Endothelial cell of umbilical vein (primary cell): Measurements from ENCODE around the gene USH2A. TPM values are rescaled to one million over a fixed set of nuclear protein-coding genes. Genes with fewer than 3 reads are reported as not detected.

Experiments
- BruUV-seq: library from RNA; stranded (reverse); fragments of 400-500 nt; replicated peaks from 2 replicates; lab custom pipeline; 2021; lab: Mats Ljungman, UMichigan
- CTCF ChIA-PET: fragments of 300-600, 350-600 bp; sonication (Branson Sonifier 250); formaldehyde crosslinking; loops from one replicate; lab custom pipeline; 2021; ENCODE audit warnings: antibody characterized with exemption, inconsistent platforms; lab: Charles Lee
- POLR2A ChIA-PET: fragments of 300-600, 350-600 bp; sonication (Branson Sonifier 250); formaldehyde crosslinking; loops from one replicate; lab custom pipeline; 2021; ENCODE audit warnings: antibody characterized with exemption, inconsistent platforms; lab: Charles Lee
- DNase-seq: peaks from one replicate; pipeline ENCODE4 v3.0.0-alpha.2; 2011; ENCODE audit warnings: low read depth, low spot score
- FAIRE-seq: peaks from 2 replicates; lab custom pipeline; 2011; peaks lifted over from hg19 to GRCh38; lab: Jason Lieb, UNC
- H2AFZ ChIP-seq: 2 replicates; pipeline ENCODE4 v1.6.0; 2012; ENCODE audit warnings: low read depth, low read length, control low read depth, inconsistent platforms
- H3K27ac ChIP-seq: 2 replicates; pipeline ENCODE4 v1.5.1; 2011; ENCODE audit warnings: low read depth, mild to moderate bottlenecking, control low read depth, low read length, moderate library complexity; ENCODE audit not compliant: insufficient read depth
- H3K27me3 ChIP-seq, 2 experiments: 2 replicates each; pipeline versions ENCODE4 v1.6.0 to v1.6.1; 2011; ENCODE audit warnings: low read length in 2 of 2, mixed read lengths in 1 of 2; ENCODE audit not compliant: control insufficient read depth in 2 of 2, insufficient read depth in 2 of 2
- H3K36me3 ChIP-seq, 2 experiments: 2 replicates in 1 of 2; 3 replicates in 1 of 2; pipeline ENCODE4 v1.5.1; 2011; ENCODE audit warnings: low read length in 2 of 2, mild to moderate bottlenecking in 1 of 2, moderate library complexity in 1 of 2; ENCODE audit not compliant: control insufficient read depth in 2 of 2, insufficient read depth in 2 of 2; ENCODE audit errors: extremely low read depth in 1 of 2
- H3K4me1 ChIP-seq: 3 replicates; pipeline ENCODE4 v1.5.1; 2011; ENCODE audit warnings: mild to moderate bottlenecking, low read length; ENCODE audit not compliant: control insufficient read depth, insufficient read depth; ENCODE audit errors: extremely low read depth
- H3K4me2 ChIP-seq: 2 replicates; pipeline ENCODE4 v1.6.1; 2011; ENCODE audit warnings: low read length, control low read depth, mixed read lengths; ENCODE audit not compliant: insufficient read depth
- H3K4me3 ChIP-seq, 3 experiments: fragments of 200-600 bp in 1 of 3; sonication (generic), shearing (Covaris generic) in 1 of 3; replicated peaks in 1 of 3; 2 replicates each; pipeline ENCODE4 v1.5.1; 2011 to 2016; ENCODE audit warnings: control low read depth in 3 of 3, low read length in 3 of 3, mild to moderate bottlenecking in 2 of 3, inconsistent platforms in 1 of 3, low read depth in 1 of 3, moderate library complexity in 1 of 3; ENCODE audit not compliant: insufficient read depth in 1 of 3
- H3K79me2 ChIP-seq: 2 replicates; pipeline ENCODE4 v1.6.0; 2012; ENCODE audit warnings: low read length, inconsistent platforms; ENCODE audit not compliant: control insufficient read depth, insufficient read depth
- H3K9ac ChIP-seq: replicated peaks from 2 replicates; pipeline ENCODE3; 2011; ENCODE audit warnings: low read length, control low read depth; ENCODE audit not compliant: insufficient read depth; ENCODE audit errors: extremely low read depth
- H3K9me1 ChIP-seq: replicated peaks from 3 replicates; pipeline ENCODE4 v1.6.0; 2011; ENCODE audit warnings: mild to moderate bottlenecking, low read length; ENCODE audit not compliant: control insufficient read depth, insufficient read depth; ENCODE audit errors: extremely low read depth
- H3K9me3 ChIP-seq: replicated peaks from 2 replicates; pipeline ENCODE4 v1.5.1; 2012; ENCODE audit warnings: low read length, inconsistent platforms; ENCODE audit not compliant: control insufficient read depth, insufficient read depth
- H4K20me1 ChIP-seq: replicated peaks from 2 replicates; pipeline ENCODE3; 2011; ENCODE audit warnings: mild to moderate bottlenecking, low read length; ENCODE audit not compliant: control insufficient read depth, insufficient read depth; ENCODE audit errors: extremely low read depth
- EZH2 ChIP-seq: IDR thresholded peaks from 2 replicates; pipeline ENCODE4 v1.6.1; 2012; ENCODE audit warnings: borderline replicate concordance, low read depth, mild to moderate bottlenecking, moderate library complexity, low read length, inconsistent platforms; ENCODE audit not compliant: severe bottlenecking
- FOS ChIP-seq: IDR thresholded peaks from 2 replicates; pipeline ENCODE4 v1.6.1; 2011; ENCODE audit warnings: mild to moderate bottlenecking, low read length, moderate library complexity, borderline replicate concordance; ENCODE audit not compliant: insufficient read depth
- GATA2 ChIP-seq: IDR thresholded peaks from 2 replicates; pipeline ENCODE4 v1.7.0; 2011; ENCODE audit warnings: low read depth, mild to moderate bottlenecking, moderate library complexity, mixed read lengths, low read length; ENCODE audit not compliant: insufficient read length, insufficient read depth
- JUN ChIP-seq: IDR thresholded peaks from 2 replicates; pipeline ENCODE4 v1.6.1; 2011; ENCODE audit warnings: borderline replicate concordance, low read depth; ENCODE audit not compliant: insufficient read length, insufficient read depth
- MYC ChIP-seq: IDR thresholded peaks from one replicate; pipeline ENCODE4 v1.6.1; 2011; ENCODE audit warnings: mild to moderate bottlenecking, low read depth, low read length
- POLR2A ChIP-seq: IDR thresholded peaks from 2 replicates; pipeline ENCODE4 v1.6.1; 2012; ENCODE audit warnings: low read depth, mild to moderate bottlenecking, control low read depth, low read length
- POLR2AphosphoS5 ChIP-seq: IDR thresholded peaks from 2 replicates; pipeline ENCODE4 v1.6.1; 2012; ENCODE audit warnings: low read depth, mild to moderate bottlenecking, control low read depth, low read length, moderate library complexity; ENCODE audit not compliant: insufficient read depth
- dilution Hi-C: fragments of 300-500 bp; cut with MboI; formaldehyde crosslinking; loops from one replicate; pipeline ENCODE4 v1.15.0; 2019; ENCODE audit warnings: low sequenced_read_pairs; ENCODE audit not compliant: extremely low pct_ligation_motif_present
- intact Hi-C: fragments of 100-400 bp; cut with micrococcal nuclease; formaldehyde crosslinking; loops from one replicate; pipeline ENCODE4 v1.10.0; 2022
- polyA plus RNA-seq, 4 experiments: library from polyadenylated mRNA; depleted of rRNA in 3 of 4; stranded (reverse) in 3 of 4; unstranded in 1 of 4; fragments of >200 nt; gene quantifications; 2 replicates each; pipeline versions ENCODE4 v1.2.1 to v1.2.3, GENCODE V29; 2011 to 2012; ENCODE audit warnings: missing spikeins in 1 of 4
- total RNA-seq: library from RNA; stranded (reverse); gene quantifications from 2 replicates; pipeline ENCODE4 v1.2.3, GENCODE V29; 2021
- TF ChIP-seq, protein P1 (sequence below), 2 donors: IDR thresholded peaks; 1 replicate in 1 of 2; 2 replicates in 1 of 2; pipeline ENCODE4 v1.5.1; 2011; ENCODE audit warnings: low read length in 2 of 2, mild to moderate bottlenecking in 2 of 2, moderate library complexity in 2 of 2, control low read depth in 1 of 2, inconsistent platforms in 1 of 2, low read depth in 1 of 2; ENCODE audit not compliant: insufficient read depth in 1 of 2; ENCODE audit errors: extremely low read depth in 1 of 2
- TF ChIP-seq, protein P2 (sequence below): IDR thresholded peaks from 2 replicates; pipeline ENCODE4 v1.6.1; 2011; ENCODE audit not compliant: insufficient read depth, insufficient read length

Gene USH2A
- total and polyA plus RNA-seq, 2 donors (not counting 3 experiments of a cell fraction or from before 2014, with no cell fraction given), result not detected

GRCh38 chr1:216389774-216390173 lies 33.5 kb downstream of the USH2A start:
- H3K27ac ChIP-seq, result no peak overlapping the region
- H3K9me3 ChIP-seq, result no peaks in the 10 kb centered on the region
- H4K20me1 ChIP-seq, result no peaks in the 10 kb centered on the region
- ChIA-PET CTCF (no interaction called here), POLR2A (no interaction called here)
- H3K36me3 ChIP-seq, result no peaks in the 10 kb centered on the region
- DNase-seq (no peak), FAIRE-seq (no peak)
- dilution Hi-C loops (no loop called here), intact Hi-C loops (no loop called here)
- no peak overlapping the region for H3K4me3 ChIP-seq
- no peaks in the 10 kb centered on the region for H3K9me1 ChIP-seq
- BruUV-seq, result no TSS peak
- no peak overlapping the region for H3K4me2 ChIP-seq
- TF ChIP-seq JUN (no peak), POLR2AphosphoS5 (no peak), FOS (no peak), POLR2A (no peak), GATA2 (no peak)
- no peak overlapping the region for H3K9ac ChIP-seq
- no peaks in the 10 kb centered on the region for H3K27me3 ChIP-seq
- H3K4me1 ChIP-seq, result no peaks in the 10 kb centered on the region
- no peak overlapping the region for H2AFZ ChIP-seq
- H3K79me2 ChIP-seq, result no peaks in the 10 kb centered on the region

GRCh38 chr1:216388558-216388957 lies 34.7 kb downstream of the USH2A start:
- Histone ChIP-seq H3K9me3 (no peaks in the 10 kb centered on the region), H4K20me1 (no peaks in the 10 kb centered on the region), H3K36me3 (no peaks in the 10 kb centered on the region), H2AFZ (no peak overlapping the region), H3K4me2 (no peak overlapping the region), H3K79me2 (no peaks in the 10 kb centered on the region), H3K4me1 (no peaks in the 10 kb centered on the region), H3K9me1 (no peaks in the 10 kb centered on the region), H3K27ac (no peak overlapping the region), H3K27me3 (no peaks in the 10 kb centered on the region), H3K9ac (no peak overlapping the region), H3K4me3 (no peak overlapping the region)
- FAIRE-seq (no peak), DNase-seq (no peak)
- ChIA-PET CTCF (no interaction called here), POLR2A (no interaction called here)
- BruUV-seq, result no TSS peak
- TF ChIP-seq, protein P1, sequence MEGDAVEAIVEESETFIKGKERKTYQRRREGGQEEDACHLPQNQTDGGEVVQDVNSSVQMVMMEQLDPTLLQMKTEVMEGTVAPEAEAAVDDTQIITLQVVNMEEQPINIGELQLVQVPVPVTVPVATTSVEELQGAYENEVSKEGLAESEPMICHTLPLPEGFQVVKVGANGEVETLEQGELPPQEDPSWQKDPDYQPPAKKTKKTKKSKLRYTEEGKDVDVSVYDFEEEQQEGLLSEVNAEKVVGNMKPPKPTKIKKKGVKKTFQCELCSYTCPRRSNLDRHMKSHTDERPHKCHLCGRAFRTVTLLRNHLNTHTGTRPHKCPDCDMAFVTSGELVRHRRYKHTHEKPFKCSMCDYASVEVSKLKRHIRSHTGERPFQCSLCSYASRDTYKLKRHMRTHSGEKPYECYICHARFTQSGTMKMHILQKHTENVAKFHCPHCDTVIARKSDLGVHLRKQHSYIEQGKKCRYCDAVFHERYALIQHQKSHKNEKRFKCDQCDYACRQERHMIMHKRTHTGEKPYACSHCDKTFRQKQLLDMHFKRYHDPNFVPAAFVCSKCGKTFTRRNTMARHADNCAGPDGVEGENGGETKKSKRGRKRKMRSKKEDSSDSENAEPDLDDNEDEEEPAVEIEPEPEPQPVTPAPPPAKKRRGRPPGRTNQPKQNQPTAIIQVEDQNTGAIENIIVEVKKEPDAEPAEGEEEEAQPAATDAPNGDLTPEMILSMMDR (IDR thresholded peaks at IDR 0.05; ENCODE audit: extremely low read depth in 1 of 2, insufficient read depth in 1 of 2, low read depth in 1 of 2, low read length in 2 of 2), result no peak
- TF ChIP-seq EZH2 (no peak), POLR2AphosphoS5 (no peak), JUN (no peak), POLR2A (no peak), FOS (no peak), MYC (no peak)
- TF ChIP-seq, protein P2, sequence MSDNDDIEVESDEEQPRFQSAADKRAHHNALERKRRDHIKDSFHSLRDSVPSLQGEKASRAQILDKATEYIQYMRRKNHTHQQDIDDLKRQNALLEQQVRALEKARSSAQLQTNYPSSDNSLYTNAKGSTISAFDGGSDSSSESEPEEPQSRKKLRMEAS, result no peak
- intact Hi-C loops (no loop called here), dilution Hi-C loops (no loop called here)
